Neural crest cell (in vitro differentiated cells): ENCODE data around the gene RIPK3. TPM values are rescaled to one million over a fixed set of nuclear protein-coding genes. Genes with fewer than 3 reads are reported as not detected.

ENCODE experiments used
- DNase-seq: peaks from one replicate; pipeline ENCODE4 v3.0.0; 2021; ENCODE audit warnings: low read depth, mixed read lengths, low spot score
- H3K27ac Mint-ChIP-seq: one replicate; pipeline ENCODE4 v1.8.0; 2021; ENCODE audit warnings: mild to moderate bottlenecking, mixed read lengths; ENCODE audit not compliant: unreplicated experiment
- H3K27me3 Mint-ChIP-seq: 2 replicates; pipeline ENCODE4 v1.8.0; 2021; ENCODE audit warnings: low read depth, mild to moderate bottlenecking, mixed read lengths
- H3K36me3 Mint-ChIP-seq: 2 replicates; pipeline ENCODE4 v1.8.0; 2021; ENCODE audit warnings: low read depth, mild to moderate bottlenecking, mixed read lengths
- H3K4me1 Mint-ChIP-seq: 2 replicates; pipeline ENCODE4 v1.8.0; 2021; ENCODE audit warnings: mixed read lengths
- H3K4me3 Mint-ChIP-seq: one replicate; pipeline ENCODE4 v1.8.0; 2021; ENCODE audit warnings: mild to moderate bottlenecking, mixed read lengths
- H3K9me3 Mint-ChIP-seq: 2 replicates; pipeline ENCODE4 v1.8.0; 2021; ENCODE audit warnings: mixed read lengths
- CTCF ChIP-seq: fragments of 200-600 bp; sonication (generic); conservative IDR thresholded peaks from 2 replicates; pipeline ENCODE4 v1.5.0; 2021; ENCODE audit warnings: antibody characterized with exemption, mild to moderate bottlenecking
- total RNA-seq: library from RNA; stranded (reverse); gene quantifications from 2 replicates; pipeline ENCODE4 v1.2.1, GENCODE V29; 2021

RIPK3 gene
- total RNA-seq, 1 donor from 2014 or later, result not detected

GRCh38 chr14:24289649-24290280 lies 50.0 kb downstream of the RIPK3 start:
- H3K36me3 Mint-ChIP-seq, result no peaks in the 10 kb centered on the region
- no peaks in the 10 kb centered on the region for H3K27me3 Mint-ChIP-seq
- TF ChIP-seq CTCF, result no peak
- no peaks in the 10 kb centered on the region for H3K4me1 Mint-ChIP-seq
- DNase-seq, result no peak
- H3K9me3 Mint-ChIP-seq, result no peaks in the 10 kb centered on the region
- no peak overlapping the region for H3K4me3 Mint-ChIP-seq
- no peak overlapping the region for H3K27ac Mint-ChIP-seq

GRCh38 chr14:24286996-24287395 lies 52.8 kb downstream of the RIPK3 start:
- Mint-ChIP-seq H3K9me3 (no peaks in the 10 kb centered on the region), H3K4me3 (no peak overlapping the region), H3K4me1 (no peaks in the 10 kb centered on the region), H3K36me3 (no peaks in the 10 kb centered on the region), H3K27me3 (no peaks in the 10 kb centered on the region), H3K27ac (no peak overlapping the region)
- TF ChIP-seq CTCF, result no peak
- DNase-seq, result no peak

Other genes with a start within 250 kb of the RIPK3 start
- 26.1 and 26.7 TPM in 2 replicates for gene PCK2, start 245.7 kb downstream of the RIPK3 start, total RNA-seq
- gene DCAF11, start 225.2 kb downstream of the RIPK3 start, total RNA-seq, result 52.5 and 53.9 TPM in 2 replicates
- 1.2 and 2.3 TPM in 2 replicates for gene NRL, start 225.0 kb downstream of the RIPK3 start, total RNA-seq
- 0.42 and 0.66 TPM in 2 replicates for gene FITM1, start 209.3 kb downstream of the RIPK3 start, total RNA-seq
- 81.4 and 88.5 TPM in 2 replicates for gene PSME1, start 203.8 kb downstream of the RIPK3 start, total RNA-seq
- gene EMC9, start 198.4 kb downstream of the RIPK3 start, total RNA-seq, result 28.3 and 30.3 TPM in 2 replicates
- 125 and 131 TPM in 2 replicates for gene PSME2, start 193.4 kb downstream of the RIPK3 start, total RNA-seq
- 65.5 and 82.2 TPM in 2 replicates for gene RNF31, start 192.5 kb downstream of the RIPK3 start, total RNA-seq
- 22.9 and 23.0 TPM in 2 replicates for gene IRF9, start 178.7 kb downstream of the RIPK3 start, total RNA-seq
- gene REC8, start 167.9 kb downstream of the RIPK3 start, total RNA-seq, result 160 and 163 TPM in 2 replicates
- gene IPO4, start 151.2 kb downstream of the RIPK3 start, total RNA-seq, result 88.3 and 88.7 TPM in 2 replicates
- gene TM9SF1, start 144.6 kb downstream of the RIPK3 start, total RNA-seq, result 45.6 and 47.4 TPM in 2 replicates
- gene TSSK4, start 134.3 kb downstream of the RIPK3 start, total RNA-seq, result 0.47 and 0.48 TPM in 2 replicates
- gene CHMP4A, start 126.5 kb downstream of the RIPK3 start, total RNA-seq, result 42.2 and 44.7 TPM in 2 replicates
- gene MDP1, start 123.9 kb downstream of the RIPK3 start, total RNA-seq, result 19.0 and 25.9 TPM in 2 replicates
- 191 and 208 TPM in 2 replicates for gene NEDD8, start 107.6 kb downstream of the RIPK3 start, total RNA-seq
- gene GMPR2, start 107.1 kb downstream of the RIPK3 start, total RNA-seq, result 64.0 and 66.2 TPM in 2 replicates
- gene TINF2, start 97.4 kb downstream of the RIPK3 start, total RNA-seq, result 63.4 and 66.7 TPM in 2 replicates
- gene TGM1, start 76.8 kb downstream of the RIPK3 start, total RNA-seq, result 4.5 and 6.4 TPM in 2 replicates
- 22.8 and 25.4 TPM in 2 replicates for gene RABGGTA, start 68.4 kb downstream of the RIPK3 start, total RNA-seq
- 17.2 and 19.1 TPM in 2 replicates for gene DHRS1, start 40.2 kb downstream of the RIPK3 start, total RNA-seq
- gene NOP9, start 40.1 kb downstream of the RIPK3 start, total RNA-seq, result 34.5 and 34.8 TPM in 2 replicates
- gene CIDEB, start 32.0 kb downstream of the RIPK3 start, total RNA-seq, result not detected in 2 replicates
- 7.9 and 9.4 TPM in 2 replicates for gene LTB4R2, start 29.9 kb downstream of the RIPK3 start, total RNA-seq
- 4.7 and 5.3 TPM in 2 replicates for gene LTB4R, start 28.5 kb downstream of the RIPK3 start, total RNA-seq
- 0.49 TPM in 1 of 2 replicates, not detected in the other for gene ADCY4, start 4.9 kb downstream of the RIPK3 start, total RNA-seq
- gene NFATC4, start 28.2 kb upstream of the RIPK3 start, total RNA-seq, result 44.3 and 47.8 TPM in 2 replicates
- gene NYNRIN, start 59.0 kb upstream of the RIPK3 start, total RNA-seq, result 10.3 and 10.4 TPM in 2 replicates
- 0.86 and 1.0 TPM in 2 replicates for gene CBLN3, start 89.7 kb upstream of the RIPK3 start, total RNA-seq
- 49.3 and 52.3 TPM in 2 replicates for gene KHNYN, start 90.0 kb upstream of the RIPK3 start, total RNA-seq
- gene SDR39U1, start 102.8 kb upstream of the RIPK3 start, total RNA-seq, result 64.6 and 76.7 TPM in 2 replicates
- not detected in 2 replicates for gene CMA1, start 168.3 kb upstream of the RIPK3 start, total RNA-seq
- gene CTSG, start 236.3 kb upstream of the RIPK3 start, total RNA-seq, result not detected in 2 replicates